Fibroblast of pulmonary artery (primary cell): ENCODE results near the gene MBOAT1.

Experiments
- DNase-seq: peaks from one replicate; pipeline ENCODE4 v3.0.0-alpha.2; 2010; ENCODE audit warnings: low read depth
- H3K4me3 ChIP-seq: replicated peaks from 2 replicates; pipeline ENCODE4 v1.5.1; 2011; ENCODE audit warnings: low read depth, mild to moderate bottlenecking, control low read depth, low read length, moderate library complexity
- TF ChIP-seq, protein P1 (sequence below): IDR thresholded peaks from 2 replicates; pipeline ENCODE4 v1.5.1; 2011; ENCODE audit warnings: mild to moderate bottlenecking, control low read depth, low read length, inconsistent platforms; ENCODE audit errors: missing control alignments

The MBOAT1 gene

DNA sequence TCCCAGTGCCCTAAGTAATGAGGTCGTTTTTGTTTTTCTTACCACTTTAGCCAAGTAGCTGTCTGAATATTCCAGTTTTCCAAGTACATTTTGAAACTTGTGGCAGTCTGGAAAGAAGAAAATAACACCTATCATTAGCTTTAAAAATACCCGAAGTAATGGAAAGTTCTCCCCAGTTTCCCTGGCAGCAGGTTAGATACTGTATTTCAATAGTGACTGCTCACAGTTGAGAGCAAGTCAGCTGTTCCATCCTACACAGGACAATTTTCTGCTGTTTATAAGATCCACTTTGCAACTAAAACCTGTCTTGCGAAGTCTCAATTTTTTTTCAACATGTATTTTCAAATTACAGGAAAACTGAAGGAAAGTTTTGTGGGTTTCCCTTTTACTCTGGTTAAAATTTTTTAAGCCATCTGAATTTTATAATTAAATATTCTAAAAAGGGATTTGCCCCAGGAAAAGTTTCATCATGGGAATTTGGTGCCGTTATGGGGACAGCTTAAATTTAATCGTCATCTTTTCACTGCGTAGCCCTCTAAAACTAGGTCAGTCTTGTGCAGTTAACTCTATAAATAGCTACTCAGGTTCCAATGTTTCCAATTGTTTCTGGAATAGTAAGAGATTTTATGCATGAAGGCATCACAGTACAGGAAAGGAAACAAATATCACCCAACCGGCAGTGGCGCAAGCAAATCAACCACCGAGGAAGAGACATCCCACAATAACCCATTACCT, 96.9 kb downstream of the MBOAT1 start:
- H3K4me3 ChIP-seq = no peak overlapping the region
- TF ChIP-seq, protein P1, sequence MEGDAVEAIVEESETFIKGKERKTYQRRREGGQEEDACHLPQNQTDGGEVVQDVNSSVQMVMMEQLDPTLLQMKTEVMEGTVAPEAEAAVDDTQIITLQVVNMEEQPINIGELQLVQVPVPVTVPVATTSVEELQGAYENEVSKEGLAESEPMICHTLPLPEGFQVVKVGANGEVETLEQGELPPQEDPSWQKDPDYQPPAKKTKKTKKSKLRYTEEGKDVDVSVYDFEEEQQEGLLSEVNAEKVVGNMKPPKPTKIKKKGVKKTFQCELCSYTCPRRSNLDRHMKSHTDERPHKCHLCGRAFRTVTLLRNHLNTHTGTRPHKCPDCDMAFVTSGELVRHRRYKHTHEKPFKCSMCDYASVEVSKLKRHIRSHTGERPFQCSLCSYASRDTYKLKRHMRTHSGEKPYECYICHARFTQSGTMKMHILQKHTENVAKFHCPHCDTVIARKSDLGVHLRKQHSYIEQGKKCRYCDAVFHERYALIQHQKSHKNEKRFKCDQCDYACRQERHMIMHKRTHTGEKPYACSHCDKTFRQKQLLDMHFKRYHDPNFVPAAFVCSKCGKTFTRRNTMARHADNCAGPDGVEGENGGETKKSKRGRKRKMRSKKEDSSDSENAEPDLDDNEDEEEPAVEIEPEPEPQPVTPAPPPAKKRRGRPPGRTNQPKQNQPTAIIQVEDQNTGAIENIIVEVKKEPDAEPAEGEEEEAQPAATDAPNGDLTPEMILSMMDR = no peak
- no peak for DNase-seq

DNA sequence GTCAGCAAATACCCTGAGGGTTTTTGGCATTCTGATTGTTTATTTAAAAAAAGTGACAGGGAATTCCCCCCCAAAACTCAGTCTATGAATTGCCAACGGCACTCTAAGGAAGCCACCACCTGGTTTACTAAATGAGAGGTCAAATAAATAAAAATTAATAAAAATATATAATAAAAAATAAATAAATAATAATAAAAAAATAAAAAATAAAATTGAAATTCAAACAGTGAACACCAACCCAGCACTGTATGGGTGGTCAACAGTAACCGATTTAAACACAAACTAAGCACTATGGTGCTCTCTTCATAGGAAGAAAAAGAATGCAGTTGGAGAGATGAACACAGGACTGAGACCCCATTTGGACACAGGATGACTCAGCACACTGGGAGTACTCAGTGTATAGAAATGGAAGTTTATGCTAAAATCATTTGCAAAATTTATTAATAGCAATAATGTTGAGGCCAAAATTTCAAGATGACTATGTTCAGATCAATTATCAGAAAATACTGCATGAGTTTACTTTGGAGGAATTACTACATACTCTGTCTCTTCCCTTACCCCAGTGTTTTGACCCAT, 98.5 kb downstream of the MBOAT1 start:
- no peak overlapping the region for H3K4me3 ChIP-seq
- DNase-seq = no peak
- TF ChIP-seq, protein P1 = no peak

DNA sequence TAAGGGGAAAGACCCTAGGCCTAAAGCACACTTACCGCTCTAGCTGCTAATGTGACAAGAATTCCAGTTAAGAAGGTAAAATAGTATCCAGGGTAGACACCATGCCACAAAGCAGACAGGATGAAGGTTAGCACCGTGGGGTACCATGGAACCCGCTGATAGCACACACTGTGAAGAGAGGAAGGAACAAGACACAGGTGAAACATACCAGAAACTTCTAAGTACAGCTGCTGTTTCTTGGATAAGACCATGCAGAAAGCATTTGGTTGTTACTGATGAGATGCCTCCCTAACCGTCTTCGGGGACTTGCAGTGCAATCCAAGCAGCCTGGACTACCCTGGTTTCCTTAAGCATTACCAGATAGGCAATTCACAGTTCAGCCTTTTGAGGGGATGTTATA, 99.4 kb downstream of the MBOAT1 start:
- TF ChIP-seq, protein P1 = no peak
- no peak for DNase-seq
- H3K4me3 ChIP-seq = no peak overlapping the region

DNA sequence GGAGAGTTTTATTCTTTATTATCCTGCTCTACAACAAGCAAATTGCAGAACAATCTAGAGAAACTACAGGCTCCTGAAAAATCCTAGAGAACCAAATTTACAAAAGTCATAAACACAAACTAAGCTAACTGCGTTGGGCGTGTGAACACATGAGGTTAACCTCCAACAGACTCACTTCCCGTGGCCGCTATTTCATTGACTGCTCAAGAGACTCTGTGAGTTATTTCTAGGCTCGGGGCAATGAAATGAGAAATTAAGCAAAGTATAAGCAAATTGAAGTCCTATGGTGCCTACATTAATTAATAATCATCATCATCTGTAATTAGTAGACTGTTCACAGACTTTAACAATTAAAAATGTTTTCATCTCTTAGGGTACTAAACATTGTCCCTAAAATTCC, 100.0 kb downstream of the MBOAT1 start:
- no peak overlapping the region for H3K4me3 ChIP-seq
- DNase-seq = no peak
- TF ChIP-seq, protein P1 = no peak

DNA sequence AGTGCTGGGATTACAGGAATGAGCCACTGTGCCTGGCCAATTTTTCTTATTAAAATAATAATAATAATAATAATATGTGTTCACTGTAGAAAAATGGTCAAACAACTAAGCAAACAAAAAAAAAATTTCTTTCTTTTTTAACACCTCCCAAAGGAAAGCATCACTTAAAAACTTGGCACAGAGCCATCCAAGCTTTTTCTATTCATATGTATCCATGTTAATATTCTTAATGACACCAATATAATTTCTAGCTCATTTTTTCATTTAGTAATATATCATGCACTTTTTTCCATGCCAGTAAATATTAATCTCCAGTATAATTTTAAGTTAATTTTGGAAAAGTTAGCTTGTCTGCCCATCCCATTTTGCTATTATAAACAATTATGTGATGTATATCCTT, 101.8 kb downstream of the MBOAT1 start:
- no peak for DNase-seq
- H3K4me3 ChIP-seq = no peak overlapping the region
- TF ChIP-seq, protein P1 = no peak

DNA sequence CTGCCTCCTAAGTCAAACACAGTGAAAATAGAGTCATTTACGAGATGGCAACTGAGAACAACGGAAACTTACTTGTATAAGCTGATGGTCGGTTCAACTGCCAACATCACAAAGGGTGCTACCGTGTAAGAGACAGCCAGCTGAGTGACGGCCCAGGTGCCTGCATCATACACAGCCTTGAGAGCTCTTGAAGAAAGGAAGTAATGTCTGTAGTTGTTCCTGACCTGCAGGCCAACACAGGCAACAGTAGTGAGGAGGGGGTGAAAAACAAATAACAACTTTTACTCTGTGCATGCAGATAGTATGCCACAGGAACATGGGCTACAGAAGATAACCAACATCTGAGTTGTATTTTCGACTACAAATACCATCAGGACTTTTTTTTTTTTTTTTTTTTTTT, 102.7 kb downstream of the MBOAT1 start:
- no peak for DNase-seq
- TF ChIP-seq, protein P1 = no peak
- H3K4me3 ChIP-seq = no peak overlapping the region

DNA sequence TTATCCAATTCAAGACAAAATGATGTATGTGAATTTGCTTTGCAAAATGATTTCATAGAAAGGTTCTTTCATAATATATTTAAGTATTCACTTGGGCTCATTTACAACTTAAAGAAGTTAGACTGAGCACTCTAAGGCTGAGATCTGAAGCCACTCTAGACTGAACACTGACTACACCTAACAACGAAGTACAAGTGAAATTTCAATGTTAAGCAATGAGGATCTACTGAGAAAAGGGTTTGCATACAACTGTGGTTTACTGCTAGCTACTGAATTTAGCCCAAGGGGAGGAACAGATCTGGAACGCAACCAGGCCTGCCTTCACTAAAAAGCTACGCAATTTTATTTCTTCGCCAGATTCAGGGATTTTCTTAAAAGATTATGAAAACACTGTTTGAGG, 106.4 kb downstream of the MBOAT1 start:
- DNase-seq = no peak
- TF ChIP-seq, protein P1 = no peak
- H3K4me3 ChIP-seq = no peak overlapping the region
